A172 (cell line): ENCODE results near the gene PCGF3. TPM values are rescaled to one million over a fixed set of nuclear protein-coding genes. Genes with fewer than 3 reads are reported as not detected.
"Not testable (repeated sequence)": the region's sequence is repeated elsewhere in the genome, so short reads cannot be mapped to it uniquely, and the experiment has no call there.

Experiments
- DNase-seq: peaks from one replicate; pipeline ENCODE4 v3.0.0-alpha.2; 2015; ENCODE audit warnings: low spot score
- total RNA-seq: library from RNA; depleted of rRNA; stranded (reverse); fragments of >200 nt; shearing (Covaris generic); gene quantifications from 2 replicates; pipeline ENCODE4 v1.2.3, GENCODE V29; 2014

PCGF3 gene
- total RNA-seq, 1 experiment from 2014 or later = 56.3 TPM

- DNase-seq = no peak
Measured at GRCh38 chr4:740656-741282, 35.1 kb downstream of the PCGF3 start.

- no peak for DNase-seq
Measured at GRCh38 chr4:742096-742741, 36.6 kb downstream of the PCGF3 start.

DNA sequence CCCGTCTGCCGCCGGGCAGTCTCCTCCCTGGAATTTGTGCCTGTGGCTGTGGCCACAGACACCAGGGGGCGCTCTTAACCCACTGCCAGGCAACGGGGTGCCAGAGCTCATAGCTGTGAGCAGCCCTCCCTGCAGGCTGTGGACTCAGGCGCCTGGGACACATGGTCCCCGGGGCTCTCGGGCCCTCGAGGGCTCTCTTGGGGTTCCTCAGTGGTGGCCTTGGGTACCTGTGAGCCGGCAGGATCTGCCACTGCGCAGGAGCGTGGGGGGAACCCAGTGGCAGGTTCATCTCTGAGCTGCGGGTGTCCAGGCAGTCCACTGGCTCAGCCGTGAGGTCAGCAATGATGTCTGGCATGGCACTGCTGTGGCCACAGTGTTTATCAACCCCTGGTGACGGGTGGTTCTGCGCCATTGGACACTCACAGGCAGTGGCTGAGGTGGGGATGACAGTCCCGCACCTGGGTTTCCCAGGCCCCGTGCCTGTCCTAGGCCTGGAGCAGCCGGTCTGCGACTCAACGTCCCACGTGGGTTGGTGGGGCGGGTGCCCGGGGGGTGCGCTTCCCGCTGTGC lies 37.2 kb downstream of the PCGF3 start:
- DNase-seq = peak; percentile 32

DNA sequence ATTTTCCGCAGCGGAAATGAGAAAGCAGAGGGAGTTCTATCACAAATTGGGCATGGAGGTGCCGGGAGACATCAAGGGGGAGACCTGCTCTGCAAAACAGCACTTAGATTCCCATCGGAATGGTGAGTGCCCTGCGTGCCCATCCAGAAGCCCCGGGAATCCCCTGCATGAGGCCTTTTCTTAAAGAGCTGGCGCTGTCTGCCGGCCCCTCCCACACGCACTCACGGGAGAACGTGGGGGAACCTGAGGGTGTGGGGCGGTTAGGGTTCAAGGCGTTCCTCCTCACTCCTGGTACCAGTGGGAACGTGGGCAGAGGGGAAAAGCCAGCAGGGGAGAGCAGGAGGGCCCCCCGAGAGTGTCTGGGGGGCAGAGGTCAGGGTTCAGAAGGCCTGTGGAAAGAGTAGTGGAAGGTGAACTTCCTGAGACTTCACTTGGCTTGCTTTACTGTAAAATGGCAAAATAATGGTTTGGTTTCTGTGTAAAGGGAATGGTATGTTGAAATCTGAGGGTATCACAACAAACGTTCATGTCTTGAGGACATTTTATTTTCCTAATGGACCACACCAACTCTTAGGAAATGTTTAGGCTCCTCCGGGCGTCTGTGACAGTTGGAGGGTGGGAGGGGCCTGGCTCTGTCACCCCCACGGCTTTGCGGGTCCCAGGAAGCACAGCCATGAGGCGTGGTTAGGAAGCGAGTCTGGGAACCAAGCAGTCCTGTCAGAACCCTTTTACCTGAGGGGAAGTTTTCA lies 38.0 kb downstream of the PCGF3 start:
- no peak for DNase-seq

DNA sequence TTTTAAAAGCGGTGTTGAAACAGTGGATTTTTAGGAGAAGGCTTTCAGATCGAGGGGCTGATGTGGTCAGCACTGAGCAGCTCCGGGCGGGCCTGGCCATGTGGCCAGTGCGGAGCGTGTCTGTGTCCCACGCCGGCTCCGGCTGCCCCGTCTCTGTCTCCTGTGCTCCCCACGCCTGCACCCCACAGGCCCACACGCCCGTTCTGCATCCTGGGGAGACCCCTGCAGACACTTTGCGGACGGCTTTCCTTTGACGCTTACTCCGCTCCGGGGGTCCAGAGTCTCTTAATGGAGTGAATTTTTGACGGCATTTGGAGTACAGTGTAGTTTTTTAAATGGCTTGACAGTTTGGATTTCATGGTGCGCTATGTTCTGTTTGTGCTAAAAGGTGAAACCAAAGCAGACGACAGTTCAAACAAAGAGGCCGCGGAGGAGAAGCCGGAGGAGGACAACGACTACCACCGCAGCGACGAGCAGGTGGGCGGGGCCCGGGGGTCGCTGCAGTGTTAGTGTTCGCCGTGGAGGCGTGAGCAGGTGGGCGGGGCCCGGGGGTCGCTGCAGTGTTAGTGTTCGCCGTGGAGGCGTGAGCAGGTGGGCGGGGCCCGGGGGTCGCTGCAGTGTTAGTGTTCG lies 38.7 kb downstream of the PCGF3 start:
- no peak for DNase-seq

GRCh38 chr4:747546-748170 lies 42.0 kb downstream of the PCGF3 start:
- no peak for DNase-seq

GRCh38 chr4:748461-748860 lies 42.8 kb downstream of the PCGF3 start:
- DNase-seq = no peak

DNA sequence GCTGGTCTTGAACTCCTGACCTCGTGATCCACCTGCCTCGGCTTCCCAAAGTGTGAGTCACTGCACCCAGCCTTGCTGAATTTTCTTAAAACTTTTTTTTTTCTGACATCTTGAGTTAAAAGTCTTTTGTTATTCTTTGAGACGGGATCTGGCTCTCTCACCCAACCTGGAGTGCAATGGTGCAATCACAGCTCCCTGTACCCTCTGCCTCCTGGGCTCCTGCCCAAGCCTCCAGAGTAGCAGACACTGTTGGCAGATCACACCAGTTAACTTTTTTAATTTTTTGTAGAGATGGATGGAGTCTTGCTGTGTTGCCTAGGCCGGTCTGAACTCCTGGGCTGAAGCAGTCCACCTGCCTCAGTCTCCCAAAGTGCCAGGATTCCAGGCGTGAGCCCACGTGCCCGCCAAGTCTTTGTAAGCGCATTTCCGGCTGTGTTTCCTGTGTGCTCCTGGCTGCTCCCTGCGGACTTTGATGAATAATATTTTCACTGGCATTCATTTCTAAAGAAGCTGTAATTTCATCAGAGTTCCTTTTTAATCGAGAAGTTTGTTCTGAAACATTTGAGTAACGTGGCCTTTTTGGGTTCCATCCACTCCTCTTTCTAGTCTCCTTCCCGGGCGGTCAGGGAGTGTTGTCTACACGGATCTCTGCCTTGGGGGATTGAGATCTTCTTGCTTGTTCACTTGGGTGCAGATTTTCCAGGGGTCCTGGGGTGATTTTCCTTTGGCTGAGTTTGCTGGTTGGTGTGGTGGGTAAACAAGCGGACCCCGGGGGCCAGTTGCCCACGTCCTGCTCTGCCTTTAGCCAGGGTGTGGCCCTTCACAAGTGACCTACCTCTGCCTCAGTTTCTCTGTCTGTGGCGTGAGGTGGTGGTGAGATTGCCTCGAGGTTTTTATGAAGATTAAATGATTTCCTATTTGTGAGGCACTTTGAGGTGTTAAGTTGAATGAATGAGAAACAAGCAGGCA lies 44.4 kb downstream of the PCGF3 start:
- DNase-seq = no peak

DNA sequence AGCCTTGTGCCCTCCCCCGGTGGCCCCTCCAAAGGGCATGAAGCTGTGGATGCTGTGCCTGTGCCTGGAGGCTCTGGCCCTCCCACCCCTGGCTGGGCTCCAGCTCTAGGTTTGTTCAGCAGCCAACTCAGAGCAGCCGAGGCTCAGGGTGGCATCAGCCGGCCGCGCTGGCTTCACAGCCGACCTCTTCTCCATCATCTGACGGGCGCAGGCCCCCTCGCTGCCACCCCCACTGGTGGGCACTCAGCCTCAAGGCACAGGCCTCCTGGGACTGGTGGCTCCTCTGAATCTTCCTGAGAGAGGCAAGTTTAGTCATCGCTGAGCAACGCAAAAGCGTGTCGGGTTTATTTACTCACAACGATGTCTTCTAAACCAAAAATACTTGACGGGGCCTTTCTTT lies 46.0 kb downstream of the PCGF3 start:
- DNase-seq = no peak

DNA sequence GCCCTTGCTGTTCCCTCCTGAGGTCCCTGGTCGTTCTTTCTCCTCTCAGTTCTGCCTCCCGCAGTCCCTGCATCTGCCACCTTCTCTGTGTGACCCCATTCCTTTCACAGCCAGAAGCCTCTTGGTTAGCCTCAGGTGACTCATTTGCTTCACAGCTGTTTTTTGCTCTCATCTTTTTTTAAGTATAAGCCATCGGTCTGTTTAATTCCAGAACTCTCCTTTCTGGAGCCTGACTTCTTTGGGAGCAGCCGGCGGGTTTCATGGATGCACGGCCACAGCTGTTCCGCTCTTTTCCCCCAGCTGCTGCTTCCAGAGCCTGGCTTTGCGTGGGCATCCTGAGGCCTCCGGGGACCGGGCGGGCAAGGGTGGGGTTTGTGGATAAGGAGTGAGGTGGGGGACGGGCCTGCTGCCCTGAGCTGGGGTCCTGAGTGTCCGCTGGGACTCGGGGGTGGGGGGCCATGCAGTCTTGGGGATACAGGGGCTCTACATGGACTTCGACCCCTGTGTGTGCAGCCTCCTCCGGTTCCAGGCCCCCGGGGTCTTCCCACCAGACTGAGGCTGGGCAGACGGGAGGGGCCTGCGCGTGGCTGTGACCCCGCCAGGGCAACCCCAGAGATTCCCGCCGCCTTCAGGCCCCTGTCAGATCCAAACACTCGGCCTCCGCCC lies 46.7 kb downstream of the PCGF3 start:
- DNase-seq = no peak

GRCh38 chr4:753186-753585 lies 47.6 kb downstream of the PCGF3 start:
- not testable (repeated sequence) for DNase-seq

DNA sequence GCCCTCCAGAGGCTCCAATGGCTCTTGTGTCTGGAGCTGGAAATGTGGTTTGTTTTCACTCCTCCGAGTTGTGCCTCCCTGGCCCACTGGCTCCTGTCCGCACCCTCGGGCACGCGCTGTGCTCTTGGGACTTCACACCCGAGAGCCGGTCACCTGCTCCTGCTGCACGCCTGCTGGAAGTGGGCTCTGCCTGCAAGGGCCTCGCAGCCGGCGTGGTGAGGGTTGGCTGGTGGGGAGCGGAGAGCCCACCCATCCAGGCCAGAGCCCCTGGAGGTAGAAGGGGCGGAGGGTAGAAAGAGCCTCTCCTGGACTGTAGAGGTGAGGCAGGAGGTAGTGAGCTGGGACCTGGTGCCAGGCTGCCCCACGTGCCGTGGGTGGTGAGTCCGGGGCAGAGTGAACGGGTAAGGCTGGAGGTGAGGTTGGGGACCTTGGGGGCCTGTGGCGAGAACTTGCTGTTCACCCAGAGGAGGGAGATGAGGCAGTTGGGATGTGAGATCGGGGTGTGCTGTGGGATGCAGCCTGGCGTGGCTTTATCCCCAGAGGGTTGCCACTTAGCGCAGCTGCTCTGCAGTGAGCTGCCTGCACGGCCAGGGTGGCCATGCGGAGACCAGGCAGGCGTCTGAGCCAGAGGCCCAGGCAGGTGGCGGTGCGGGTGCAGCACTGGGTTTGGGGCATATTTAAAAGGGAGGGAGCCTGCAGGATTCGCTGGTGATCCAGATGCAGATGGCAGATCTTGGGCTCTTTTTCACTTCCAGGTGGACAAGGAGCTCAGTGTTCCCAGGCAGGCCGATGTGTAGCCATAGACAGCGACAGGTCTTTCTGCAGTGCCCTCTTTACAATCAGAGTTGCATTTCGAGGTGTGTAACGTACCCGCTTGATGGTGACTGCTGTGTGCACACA lies 48.8 kb downstream of the PCGF3 start:
- no peak for DNase-seq

DNA sequence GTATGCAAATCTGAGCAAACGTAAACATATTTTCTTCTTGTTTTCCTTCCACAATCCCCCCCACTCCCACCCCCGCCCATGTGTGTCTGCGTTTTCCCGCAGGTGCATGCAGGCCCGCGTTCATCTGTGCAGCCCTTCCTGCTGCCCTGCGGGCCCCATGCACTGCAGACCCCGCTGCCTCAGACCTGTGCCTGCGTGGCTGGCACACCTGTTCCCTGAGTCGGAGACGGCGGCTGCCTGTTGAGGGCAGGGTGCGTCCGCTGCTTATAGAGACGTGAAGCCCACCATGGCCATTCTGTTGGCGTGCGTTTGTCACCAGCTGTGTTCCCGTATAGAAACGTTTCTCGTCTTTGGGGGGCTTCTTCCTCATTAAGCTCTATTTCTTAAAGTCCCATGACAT lies 51.5 kb downstream of the PCGF3 start:
- DNase-seq = no peak

DNA sequence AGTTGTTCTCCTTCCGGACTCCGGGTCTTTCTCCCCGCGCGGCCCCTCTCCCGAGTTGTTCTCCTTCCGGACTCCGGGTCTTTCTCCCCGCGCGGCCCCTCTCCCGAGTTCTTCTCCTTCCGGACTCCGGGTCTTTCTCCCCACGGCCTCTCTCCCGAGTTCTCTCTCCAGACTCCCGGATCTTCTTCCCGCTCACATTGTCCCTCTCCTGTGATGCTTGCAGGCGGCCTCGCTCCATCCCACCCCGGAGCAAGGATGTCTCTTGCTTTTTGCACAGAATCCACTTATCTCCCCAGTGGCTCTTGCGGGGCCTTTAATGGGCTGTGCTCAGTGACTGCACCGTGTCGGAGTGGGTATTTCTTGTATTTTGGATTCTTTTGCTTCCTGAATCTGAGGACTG lies 54.2 kb downstream of the PCGF3 start:
- not testable (repeated sequence) for DNase-seq

DNA sequence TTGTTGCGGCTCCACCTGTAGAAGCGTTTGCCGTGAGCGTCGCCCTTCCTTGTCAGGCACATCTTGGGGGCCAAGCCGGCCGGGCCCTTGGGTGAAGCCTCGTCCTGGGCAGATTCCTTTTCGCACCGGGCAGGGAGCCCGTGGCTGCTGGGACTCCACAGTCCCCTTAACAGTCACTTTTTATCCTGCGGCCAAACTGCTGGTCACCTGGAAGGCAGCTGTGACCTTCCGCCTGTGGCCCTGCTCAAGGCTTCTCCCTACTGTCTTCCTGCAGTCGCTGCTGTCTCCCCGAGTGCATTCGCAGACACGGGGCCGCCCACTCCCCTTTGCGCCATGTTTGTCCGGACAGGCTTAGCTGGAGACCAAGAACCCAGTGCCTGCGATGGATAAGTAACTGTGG lies 55.0 kb downstream of the PCGF3 start:
- no peak for DNase-seq

- DNase-seq = no peak
Measured at GRCh38 chr4:761086-761485, 55.5 kb downstream of the PCGF3 start.

DNA sequence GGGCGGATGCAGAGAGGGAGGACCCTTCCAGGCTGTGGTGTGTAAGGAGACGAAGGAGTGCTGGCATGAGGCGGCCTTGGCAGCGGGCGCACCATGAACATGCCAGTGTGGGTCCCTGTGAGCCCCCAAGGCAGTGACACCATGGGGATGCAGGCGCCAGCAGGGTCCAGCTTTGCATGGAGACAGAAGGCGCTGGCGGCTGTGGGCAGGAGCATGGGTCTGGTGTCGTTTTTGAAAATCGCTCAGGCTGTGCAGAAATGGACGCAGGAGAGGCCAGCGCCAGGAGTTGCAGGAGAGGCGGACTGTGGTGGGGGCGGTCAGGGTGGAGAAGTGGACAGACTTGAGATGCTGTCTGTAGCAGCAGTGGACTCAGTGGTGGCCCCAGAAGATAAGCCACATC lies 56.1 kb downstream of the PCGF3 start:
- DNase-seq = no peak

DNA sequence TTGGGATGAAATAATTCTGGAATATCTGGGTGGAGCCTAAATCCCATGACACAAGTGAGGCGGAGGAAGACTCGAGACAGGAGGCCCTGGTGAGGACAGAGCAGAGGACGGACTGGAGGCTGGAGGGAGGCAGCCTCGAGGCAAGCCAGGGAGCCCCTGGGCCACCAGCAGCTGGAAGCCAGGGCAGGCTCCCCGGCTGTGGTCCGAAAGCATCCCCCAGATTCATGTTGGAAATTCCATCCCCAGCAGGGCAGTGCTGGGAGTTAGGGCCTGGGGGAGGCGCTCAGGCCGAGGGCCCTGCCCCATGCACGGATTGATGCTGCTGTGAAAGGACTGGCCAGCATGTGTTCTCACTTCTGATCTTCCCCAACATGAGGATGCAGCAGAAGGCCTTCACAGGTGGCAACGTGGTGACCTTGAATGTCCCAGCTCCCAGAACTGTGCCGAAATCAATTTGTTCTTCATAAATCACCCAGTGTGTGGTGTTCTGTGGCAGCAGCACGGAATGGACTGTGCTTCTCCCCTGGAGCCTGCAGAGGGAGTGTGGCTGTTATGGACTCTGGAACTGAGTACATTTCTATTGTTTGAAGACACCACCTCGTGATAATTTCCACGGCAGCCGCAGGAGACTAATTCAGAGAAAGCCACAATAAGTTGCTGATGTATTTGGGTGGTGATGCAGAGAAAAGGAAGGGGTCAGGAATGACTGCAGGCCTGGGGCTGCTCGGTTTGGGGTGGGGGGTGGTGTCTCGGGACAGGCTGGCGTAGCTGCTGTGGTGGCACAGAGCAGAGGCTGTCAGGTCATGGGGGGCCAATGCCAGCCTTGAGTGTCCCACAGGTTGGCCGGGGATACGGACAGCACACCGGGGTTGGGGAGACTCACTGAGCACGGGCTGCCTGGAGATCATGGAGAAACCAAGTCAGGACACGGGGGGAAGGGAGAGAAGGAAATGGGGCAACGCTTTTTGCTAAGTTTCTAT lies 56.9 kb downstream of the PCGF3 start:
- DNase-seq = no peak
